B cell (primary cell): ENCODE data around the gene ARHGAP45. TPM values are rescaled to one million over a fixed set of nuclear protein-coding genes. Genes with fewer than 3 reads are reported as not detected.

Experiments
- ATAC-seq: fragments of 200-7000 bp; cut with Tn5 transposase; one replicate; pipeline ENCODE4 v1.10.0; 2021; ENCODE audit warnings: low read depth, mild to moderate bottlenecking, moderate number of reproducible peaks, moderate library complexity
- CTCF ChIA-PET: fragments of 350-600 bp; sonication (Branson Sonifier 250); formaldehyde crosslinking; loops from one replicate; lab custom pipeline; 2021; ENCODE audit warnings: antibody characterized with exemption, inconsistent platforms; lab: Charles Lee
- POLR2A ChIA-PET: fragments of 350-600 bp; sonication (Branson Sonifier 250); formaldehyde crosslinking; loops from one replicate; lab custom pipeline; 2021; ENCODE audit warnings: antibody characterized with exemption; lab: Charles Lee
- DNase-seq: peaks from one replicate; pipeline ENCODE4 v3.0.0; 2013
- H2AFZ ChIP-seq: 2 replicates; pipeline ENCODE4 v1.6.1; 2012; ENCODE audit warnings: mild to moderate bottlenecking, low read depth, low read length; ENCODE audit not compliant: insufficient read depth, poor library complexity, severe bottlenecking
- H3K27ac ChIP-seq, 2 donors: 1 replicate in 1 of 2; 2 replicates in 1 of 2; pipeline ENCODE4 v1.5.1; 2012 to 2013; ENCODE audit warnings: low read length in 2 of 2, mild to moderate bottlenecking in 2 of 2, moderate library complexity in 1 of 2
- H3K27me3 ChIP-seq, 4 experiments: fragments of 200-600 bp in 1 of 4; sonication (generic) in 1 of 4; replicated peaks in 1 of 4; 1 replicate in 2 of 4; 2 replicates in 2 of 4; pipeline versions ENCODE4 v1.6.1 to v1.7.0; 2013 to 2016; ENCODE audit warnings: low read length in 3 of 4, mild to moderate bottlenecking in 2 of 4, mixed read lengths in 1 of 4, moderate library complexity in 1 of 4; ENCODE audit not compliant: insufficient read depth in 4 of 4, control insufficient read depth in 3 of 4; ENCODE audit errors: control extremely low read depth in 1 of 4
- H3K36me3 ChIP-seq, 2 experiments: replicated peaks in 1 of 2; 1 replicate in 1 of 2; 2 replicates in 1 of 2; pipeline versions ENCODE4 v1.6.1 to v1.7.1; 2013; ENCODE audit warnings: low read length in 1 of 2; ENCODE audit not compliant: insufficient read depth in 2 of 2, control insufficient read depth in 1 of 2; ENCODE audit errors: control extremely low read depth in 1 of 2, extremely low read depth in 1 of 2
- H3K4me1 ChIP-seq, 2 donors: fragments of 200-600 bp in 1 of 2; sonication (generic) in 1 of 2; 1 replicate in 1 of 2; 2 replicates in 1 of 2; pipeline versions ENCODE4 v1.5.1 to v1.6.1; 2013 to 2017; ENCODE audit warnings: low read length in 2 of 2; ENCODE audit not compliant: control insufficient read depth in 2 of 2, insufficient read depth in 2 of 2
- H3K4me2 ChIP-seq: replicated peaks from 2 replicates; pipeline ENCODE3; 2012; ENCODE audit warnings: mild to moderate bottlenecking, low read depth, low read length; ENCODE audit not compliant: poor library complexity, severe bottlenecking
- H3K4me3 ChIP-seq, 5 experiments: fragments of 200-600 bp in 1 of 5; sonication (generic) in 1 of 5; 1 replicate in 3 of 5; 2 replicates in 2 of 5; pipeline versions ENCODE4 v1.5.1 to v1.7.0; 2011 to 2016; ENCODE audit warnings: low read length in 4 of 5, mild to moderate bottlenecking in 4 of 5, low read depth in 2 of 5, control low read depth in 1 of 5, moderate library complexity in 1 of 5; ENCODE audit not compliant: insufficient read depth in 1 of 5; ENCODE audit errors: control extremely low read depth in 1 of 5, extremely low read depth in 1 of 5
- H3K79me2 ChIP-seq: fragments of 200-600 bp; sonication (generic); one replicate; pipeline ENCODE4 v1.6.0; 2016; ENCODE audit warnings: low read length; ENCODE audit not compliant: control insufficient read depth, insufficient read depth
- H3K9ac ChIP-seq: fragments of 200-600 bp; sonication (generic); 2 replicates; pipeline ENCODE4 v1.6.1; 2017; ENCODE audit warnings: mild to moderate bottlenecking, low read length, moderate library complexity
- H3K9me3 ChIP-seq, 3 donors: one replicate each; pipeline versions ENCODE4 v1.6.1 to v1.7.1; 2013; ENCODE audit warnings: low read length in 2 of 3; ENCODE audit not compliant: control insufficient read depth in 2 of 3, insufficient read depth in 1 of 3; ENCODE audit errors: control extremely low read depth in 1 of 3
- H4K20me1 ChIP-seq: 2 replicates; pipeline ENCODE4 v1.6.0; 2012; ENCODE audit warnings: mild to moderate bottlenecking, low read length; ENCODE audit not compliant: insufficient read depth, control insufficient read depth, poor library complexity, severe bottlenecking
- H3K27ac Mint-ChIP-seq: one replicate; pipeline ENCODE4 v1.8.0; 2021; ENCODE audit warnings: mixed read lengths
- H3K27me3 Mint-ChIP-seq: one replicate; pipeline ENCODE4 v1.8.0; 2021; ENCODE audit warnings: mixed read lengths
- H3K4me1 Mint-ChIP-seq: one replicate; pipeline ENCODE4 v1.8.0; 2021; ENCODE audit warnings: mixed read lengths
- H3K4me3 Mint-ChIP-seq: one replicate; pipeline ENCODE4 v1.8.0; 2021; ENCODE audit warnings: mixed read lengths
- H3K9me3 Mint-ChIP-seq: one replicate; pipeline ENCODE4 v1.8.0; 2022; ENCODE audit warnings: mixed read lengths; ENCODE audit not compliant: insufficient read depth
- EZH2 ChIP-seq: IDR thresholded peaks from 2 replicates; pipeline ENCODE4 v1.6.1; 2012; ENCODE audit warnings: borderline replicate concordance, low read depth, mild to moderate bottlenecking, moderate library complexity, low read length; ENCODE audit not compliant: insufficient read depth, poor library complexity, severe bottlenecking
- WGBS: methylation state at CpG from one replicate; pipeline ENCODE4 v1.1.5; 2013; ENCODE audit warnings: missing lambda C conversion rate; ENCODE audit not compliant: insufficient coverage; 5-methylcytosine and 5-hydroxymethylcytosine counted together
- intact Hi-C: fragments of 100-400 bp; cut with micrococcal nuclease; formaldehyde crosslinking; loops from one replicate; pipeline ENCODE4 v1.10.0; 2022
- polyA plus RNA-seq: library from polyadenylated mRNA; depleted of rRNA; stranded (reverse); fragments of >200 nt; gene quantifications from 2 replicates; pipeline ENCODE4 v1.2.3, GENCODE V29; 2012
- total RNA-seq, 2 donors: library from RNA; stranded (reverse); fragments of 120-200 nt in 1 of 2; gene quantifications; 1 replicate in 1 of 2; 2 replicates in 1 of 2; pipeline versions ENCODE4 v1.2.3 to v1.2.4, GENCODE V29; 2013 to 2022
- TF ChIP-seq, protein P1 (sequence below): fragments of 200-600 bp; IDR thresholded peaks from one replicate; pipeline ENCODE4 v1.8.0; 2022; ENCODE audit warnings: antibody characterized with exemption, mild to moderate bottlenecking

Gene ARHGAP45
- total and polyA plus RNA-seq, 2 donors (not counting 1 experiment from before 2014, with no cell fraction given), result 488 to 490 TPM

DNA sequence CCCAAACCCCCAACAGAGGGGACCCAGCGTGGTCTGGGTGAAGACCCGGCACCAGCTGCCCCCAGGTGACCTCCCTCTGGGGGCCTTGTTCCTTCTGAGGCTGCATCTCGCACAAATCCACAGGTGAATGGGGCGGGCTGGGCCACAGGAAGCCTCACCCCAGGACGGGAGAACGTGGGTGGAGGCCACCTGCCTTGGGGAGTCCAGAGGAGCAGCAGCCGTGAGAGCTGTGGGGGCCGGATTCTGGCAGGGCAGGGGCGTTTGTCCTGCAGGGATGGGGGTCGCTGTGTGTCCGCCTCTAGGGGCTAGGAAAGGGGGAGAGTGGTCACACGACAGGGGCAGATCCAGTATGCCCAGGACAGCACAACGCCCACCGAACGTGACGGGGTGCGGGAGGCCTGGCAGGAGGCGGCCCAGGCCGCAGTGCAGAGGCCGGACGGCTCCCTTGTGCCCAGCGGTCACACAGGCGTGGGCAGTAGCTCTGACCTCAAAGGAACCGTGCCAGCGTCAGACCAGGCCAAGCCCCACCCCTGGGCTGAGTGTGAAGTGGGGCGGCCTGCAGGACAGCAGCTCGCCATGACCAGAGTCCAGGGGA lies 21.5 kb downstream of the ARHGAP45 start:
- peak overlapping the region; percentile 69 for H3K4me2 ChIP-seq
- DNase-seq, result peak; percentile 51
- peaks cover 39% of the 10 kb centered on the region for H3K4me1 Mint-ChIP-seq

More for the DNA sequence above, 21.5 kb downstream of the ARHGAP45 start:
- H2AFZ ChIP-seq, result no peak overlapping the region
- peaks cover 89% of the 10 kb centered on the region for H4K20me1 ChIP-seq
- H3K36me3 ChIP-seq, result peaks cover 0 to 76% of the 10 kb centered on the region in 2 experiments
- peaks cover 28% of the 10 kb centered on the region for H3K79me2 ChIP-seq
- ChIA-PET POLR2A (interaction anchor here (0.6 to 8.4 kb wide), 8 partner anchors 8 to 181 kb away, joined by 3 to 97 read pairs (median 8); partner anchors contain the start of genes ABCA7, ARHGAP45 and GPX4), CTCF (interaction anchor here (1.0 to 5.6 kb wide), 9 partner anchors 12 to 169 kb away, joined by 3 to 49 read pairs (median 4); partner anchors contain the start of genes ARHGAP45 and CNN2)
- Mint-ChIP-seq H3K27me3 (no peaks in the 10 kb centered on the region), H3K4me3 (peak overlapping the region; percentile 19), H3K27ac (peak overlapping the region; percentile 91), H3K9me3 (no peaks in the 10 kb centered on the region)
- H3K9me3 ChIP-seq, result no peaks in the 10 kb centered on the region
- H3K4me3 ChIP-seq, result peak overlapping the region in 1 of 5 experiments; percentile 8
- H3K4me1 ChIP-seq, result peaks cover 29 to 37% of the 10 kb centered on the region in 2 donors
- H3K27me3 ChIP-seq, result no peaks in the 10 kb centered on the region
- intact Hi-C loops, result loop anchor here (2.0 kb wide), 1 partner anchor 20 kb away; no protein-coding TSS in a partner anchor
- peak overlapping the region; percentile 29 to 82 for H3K27ac ChIP-seq
- WGBS, result 73% methylated on average over 25 of the region's 27 CpGs
- no peak for TF ChIP-seq EZH2
- TF ChIP-seq, protein P1, sequence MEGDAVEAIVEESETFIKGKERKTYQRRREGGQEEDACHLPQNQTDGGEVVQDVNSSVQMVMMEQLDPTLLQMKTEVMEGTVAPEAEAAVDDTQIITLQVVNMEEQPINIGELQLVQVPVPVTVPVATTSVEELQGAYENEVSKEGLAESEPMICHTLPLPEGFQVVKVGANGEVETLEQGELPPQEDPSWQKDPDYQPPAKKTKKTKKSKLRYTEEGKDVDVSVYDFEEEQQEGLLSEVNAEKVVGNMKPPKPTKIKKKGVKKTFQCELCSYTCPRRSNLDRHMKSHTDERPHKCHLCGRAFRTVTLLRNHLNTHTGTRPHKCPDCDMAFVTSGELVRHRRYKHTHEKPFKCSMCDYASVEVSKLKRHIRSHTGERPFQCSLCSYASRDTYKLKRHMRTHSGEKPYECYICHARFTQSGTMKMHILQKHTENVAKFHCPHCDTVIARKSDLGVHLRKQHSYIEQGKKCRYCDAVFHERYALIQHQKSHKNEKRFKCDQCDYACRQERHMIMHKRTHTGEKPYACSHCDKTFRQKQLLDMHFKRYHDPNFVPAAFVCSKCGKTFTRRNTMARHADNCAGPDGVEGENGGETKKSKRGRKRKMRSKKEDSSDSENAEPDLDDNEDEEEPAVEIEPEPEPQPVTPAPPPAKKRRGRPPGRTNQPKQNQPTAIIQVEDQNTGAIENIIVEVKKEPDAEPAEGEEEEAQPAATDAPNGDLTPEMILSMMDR, result no peak
- H3K9ac ChIP-seq, result peak overlapping the region; percentile 14
- ATAC-seq, result peak; percentile 3
